COLO668 (cell line): ENCODE results near the gene TUBB2A.

Experiments
- DNase-seq: peaks from one replicate; lab custom pipeline; 2025; ENCODE audit not compliant: unreplicated experiment; lab: John Stamatoyannopoulos, UW

Gene TUBB2A

GRCh38 chr6:3124667-3125066 lies 32.7 kb downstream of the TUBB2A start:
- DNase-seq, result no peak

- no peak for DNase-seq
Measured at GRCh38 chr6:3122823-3123182, 34.5 kb downstream of the TUBB2A start.

DNA sequence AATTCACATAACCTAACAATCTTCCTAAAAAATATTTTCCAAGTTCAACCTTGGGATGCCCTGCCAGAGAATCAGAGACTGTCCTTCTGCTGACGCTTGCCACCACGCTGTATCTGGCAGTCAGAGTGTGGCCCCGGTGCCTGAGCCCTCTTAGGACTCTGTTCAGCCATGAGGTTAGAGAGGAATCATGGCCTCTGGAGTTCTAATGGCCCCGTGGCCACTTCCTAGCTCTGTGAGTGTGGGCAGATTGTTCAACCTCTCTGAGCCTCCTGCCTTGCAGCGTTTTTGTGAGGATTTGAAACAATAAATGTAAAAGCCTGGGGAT lies 36.6 kb downstream of the TUBB2A start:
- no peak for DNase-seq

- no peak for DNase-seq
Measured at GRCh38 chr6:3119040-3119723, 38.2 kb downstream of the TUBB2A start.

- peak; percentile 93 for DNase-seq
Measured at GRCh38 chr6:3118353-3119039, 38.8 kb downstream of the TUBB2A start, which contains the start of gene BPHL. TSS of gene BPHL (plus strand) at chr6:3118711. CDS start at chr6:3118741, 30 bp downstream.

- DNase-seq, result no peak
Measured at GRCh38 chr6:3117912-3118352, 39.4 kb downstream of the TUBB2A start.

- DNase-seq, result no peak
Measured at GRCh38 chr6:3114377-3114776, 43.0 kb downstream of the TUBB2A start.

DNA sequence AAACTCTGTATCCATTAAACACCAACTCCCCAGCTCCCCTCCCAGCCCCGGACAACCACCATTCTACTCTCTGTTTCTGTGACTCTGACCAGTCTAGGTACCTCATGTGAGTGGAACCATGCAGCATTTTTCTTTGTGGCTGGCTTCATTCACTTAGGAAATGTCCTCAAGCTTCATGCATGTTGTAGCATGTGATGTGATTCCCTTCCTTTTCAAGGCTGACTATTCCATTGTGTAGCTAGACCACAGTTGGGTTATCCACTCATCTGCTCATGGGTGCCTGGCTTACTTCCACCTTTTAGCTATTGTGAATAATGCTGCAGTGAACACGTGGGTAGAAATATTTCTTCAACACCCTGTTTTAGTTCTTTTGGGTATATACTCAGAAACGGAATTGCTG lies 47.6 kb downstream of the TUBB2A start:
- no peak for DNase-seq

DNA sequence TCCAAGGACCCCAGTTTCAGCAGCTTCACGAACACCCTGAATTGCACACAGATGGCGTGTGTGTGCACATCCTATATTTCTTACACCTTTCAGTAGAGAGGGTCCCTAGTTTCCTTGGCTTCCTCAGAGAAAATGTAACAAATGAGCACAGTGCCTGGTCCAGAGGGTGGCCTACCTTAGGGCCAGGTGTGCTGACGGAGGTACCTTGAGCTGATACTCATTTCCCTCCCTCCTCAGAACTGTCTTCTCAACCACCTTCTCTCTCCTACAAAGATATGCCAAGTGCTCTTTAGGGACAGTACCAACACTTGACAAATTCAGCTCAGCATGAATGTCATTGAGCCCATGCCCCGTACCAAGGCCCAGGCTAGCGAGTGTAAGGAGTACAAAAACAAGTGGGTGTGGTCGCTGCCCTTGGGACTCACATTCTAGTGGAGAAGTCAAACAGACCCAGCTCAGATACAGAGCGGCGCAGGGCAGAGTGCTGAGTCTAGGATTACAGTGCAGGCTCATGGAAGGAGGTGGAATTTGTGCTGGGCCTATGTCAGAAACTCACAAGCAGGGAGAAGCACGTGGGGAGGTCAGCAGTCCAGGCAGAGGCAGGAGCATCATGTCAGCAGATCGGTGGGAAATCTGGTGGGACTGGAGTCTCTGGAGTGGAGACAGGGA lies 48.5 kb downstream of the TUBB2A start:
- no peak for DNase-seq
